Chondrocyte (in vitro differentiated cells): ENCODE results near the gene FGF7. TPM values are rescaled to one million over a fixed set of nuclear protein-coding genes. Genes with fewer than 3 reads are reported as not detected.

Experiments used
- DNase-seq: peaks from one replicate; pipeline ENCODE4 v3.0.0; 2021; ENCODE audit warnings: mixed read lengths, low spot score
- H3K27ac Mint-ChIP-seq: one replicate; pipeline ENCODE4 v1.8.0; 2021; ENCODE audit warnings: mild to moderate bottlenecking, moderate library complexity, mixed read lengths; ENCODE audit not compliant: unreplicated experiment
- H3K27me3 Mint-ChIP-seq: 2 replicates; pipeline ENCODE4 v1.8.0; 2021; ENCODE audit warnings: low read depth, mixed read lengths
- H3K36me3 Mint-ChIP-seq: 2 replicates; pipeline ENCODE4 v1.8.0; 2021; ENCODE audit warnings: low read depth, mixed read lengths
- H3K4me1 Mint-ChIP-seq: 2 replicates; pipeline ENCODE4 v1.8.0; 2021; ENCODE audit warnings: low read depth, mild to moderate bottlenecking, mixed read lengths
- H3K4me3 Mint-ChIP-seq: one replicate; pipeline ENCODE4 v1.8.0; 2021; ENCODE audit warnings: mild to moderate bottlenecking, moderate library complexity, mixed read lengths; ENCODE audit not compliant: unreplicated experiment
- H3K9me3 Mint-ChIP-seq: 2 replicates; pipeline ENCODE4 v1.8.0; 2021; ENCODE audit warnings: low read depth, mixed read lengths
- total RNA-seq: library from RNA; stranded (reverse); gene quantifications from 3 replicates; pipeline ENCODE4 v1.2.1, GENCODE V29; 2021
- TF ChIP-seq, protein P1 (sequence below): fragments of 200-600 bp; sonication (generic); IDR thresholded peaks from 2 replicates; pipeline ENCODE4 v1.5.0; 2021; ENCODE audit warnings: antibody characterized with exemption, mild to moderate bottlenecking, moderate library complexity

FGF7 gene
- total RNA-seq, 1 donor from 2014 or later = not detected

DNA sequence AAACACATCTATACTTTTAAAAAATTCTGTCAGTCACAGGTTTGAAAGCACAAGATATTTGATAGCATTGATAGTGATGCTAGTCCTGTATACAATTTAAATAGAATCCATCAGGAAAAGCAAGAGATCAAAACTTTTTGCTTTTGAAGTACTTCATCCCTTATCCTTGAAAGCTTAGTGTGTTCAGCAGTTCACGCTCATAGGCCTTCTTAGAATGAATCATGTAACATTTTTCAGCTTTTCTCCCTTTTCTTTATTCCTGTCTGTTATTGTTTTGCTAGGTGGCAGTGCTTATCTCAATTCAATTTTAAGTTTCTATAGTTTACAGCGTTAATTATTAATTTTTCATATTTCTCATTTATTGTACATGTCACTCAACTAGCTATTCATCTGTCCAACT lies 69.1 kb downstream of the FGF7 start:
- no peak for DNase-seq
- Mint-ChIP-seq H3K27ac (no peak overlapping the region), H3K27me3 (peaks cover 3% of the 10 kb centered on the region), H3K36me3 (no peaks in the 10 kb centered on the region), H3K4me3 (no peak overlapping the region), H3K4me1 (no peaks in the 10 kb centered on the region), H3K9me3 (no peaks in the 10 kb centered on the region)
- TF ChIP-seq, protein P1, sequence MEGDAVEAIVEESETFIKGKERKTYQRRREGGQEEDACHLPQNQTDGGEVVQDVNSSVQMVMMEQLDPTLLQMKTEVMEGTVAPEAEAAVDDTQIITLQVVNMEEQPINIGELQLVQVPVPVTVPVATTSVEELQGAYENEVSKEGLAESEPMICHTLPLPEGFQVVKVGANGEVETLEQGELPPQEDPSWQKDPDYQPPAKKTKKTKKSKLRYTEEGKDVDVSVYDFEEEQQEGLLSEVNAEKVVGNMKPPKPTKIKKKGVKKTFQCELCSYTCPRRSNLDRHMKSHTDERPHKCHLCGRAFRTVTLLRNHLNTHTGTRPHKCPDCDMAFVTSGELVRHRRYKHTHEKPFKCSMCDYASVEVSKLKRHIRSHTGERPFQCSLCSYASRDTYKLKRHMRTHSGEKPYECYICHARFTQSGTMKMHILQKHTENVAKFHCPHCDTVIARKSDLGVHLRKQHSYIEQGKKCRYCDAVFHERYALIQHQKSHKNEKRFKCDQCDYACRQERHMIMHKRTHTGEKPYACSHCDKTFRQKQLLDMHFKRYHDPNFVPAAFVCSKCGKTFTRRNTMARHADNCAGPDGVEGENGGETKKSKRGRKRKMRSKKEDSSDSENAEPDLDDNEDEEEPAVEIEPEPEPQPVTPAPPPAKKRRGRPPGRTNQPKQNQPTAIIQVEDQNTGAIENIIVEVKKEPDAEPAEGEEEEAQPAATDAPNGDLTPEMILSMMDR = no peak

DNA sequence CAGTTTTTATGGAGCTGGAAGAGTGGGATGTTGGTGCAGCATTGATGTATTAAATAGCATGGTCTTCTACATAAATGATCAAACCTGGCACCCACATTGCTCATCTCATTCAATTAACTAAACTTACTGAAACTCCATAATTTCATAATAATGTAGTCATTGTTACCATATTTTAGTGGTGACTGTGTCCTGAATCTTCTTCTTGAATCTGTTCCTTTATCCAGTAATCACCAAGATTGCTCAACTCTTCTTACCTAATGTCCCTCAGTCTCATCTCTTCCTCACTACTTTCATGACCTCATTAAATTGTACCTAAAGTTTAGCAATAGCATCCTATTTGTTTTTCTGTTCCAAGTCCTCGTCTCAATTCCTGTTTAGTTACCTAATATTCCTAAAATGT lies 69.8 kb downstream of the FGF7 start:
- Mint-ChIP-seq H3K9me3 (no peaks in the 10 kb centered on the region), H3K27ac (no peak overlapping the region), H3K27me3 (peaks cover 3% of the 10 kb centered on the region), H3K4me3 (no peak overlapping the region), H3K36me3 (no peaks in the 10 kb centered on the region), H3K4me1 (no peaks in the 10 kb centered on the region)
- TF ChIP-seq, protein P1 = no peak
- no peak for DNase-seq

DNA sequence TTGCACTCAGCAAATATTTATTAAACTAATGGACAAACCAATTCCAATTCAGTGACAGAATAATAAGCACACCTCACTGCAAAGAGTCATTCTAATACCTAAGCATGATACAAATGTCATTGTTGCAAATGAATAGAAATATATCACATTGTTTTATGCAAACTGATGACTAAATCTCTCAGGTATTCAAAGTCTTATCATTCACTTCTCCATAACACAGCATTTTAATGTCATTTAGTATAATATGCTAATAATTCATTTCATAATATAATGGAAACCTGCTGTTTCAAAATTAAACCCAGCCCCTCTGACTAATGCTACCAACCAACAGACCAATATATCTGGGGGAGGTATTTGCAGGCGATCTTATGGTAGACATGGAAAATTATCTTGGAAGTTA lies 71.8 kb downstream of the FGF7 start:
- no peak for DNase-seq
- Mint-ChIP-seq H3K4me1 (no peaks in the 10 kb centered on the region), H3K4me3 (no peak overlapping the region), H3K36me3 (no peaks in the 10 kb centered on the region), H3K27me3 (peaks cover 3% of the 10 kb centered on the region), H3K9me3 (no peaks in the 10 kb centered on the region), H3K27ac (no peak overlapping the region)
- TF ChIP-seq, protein P1 = no peak

DNA sequence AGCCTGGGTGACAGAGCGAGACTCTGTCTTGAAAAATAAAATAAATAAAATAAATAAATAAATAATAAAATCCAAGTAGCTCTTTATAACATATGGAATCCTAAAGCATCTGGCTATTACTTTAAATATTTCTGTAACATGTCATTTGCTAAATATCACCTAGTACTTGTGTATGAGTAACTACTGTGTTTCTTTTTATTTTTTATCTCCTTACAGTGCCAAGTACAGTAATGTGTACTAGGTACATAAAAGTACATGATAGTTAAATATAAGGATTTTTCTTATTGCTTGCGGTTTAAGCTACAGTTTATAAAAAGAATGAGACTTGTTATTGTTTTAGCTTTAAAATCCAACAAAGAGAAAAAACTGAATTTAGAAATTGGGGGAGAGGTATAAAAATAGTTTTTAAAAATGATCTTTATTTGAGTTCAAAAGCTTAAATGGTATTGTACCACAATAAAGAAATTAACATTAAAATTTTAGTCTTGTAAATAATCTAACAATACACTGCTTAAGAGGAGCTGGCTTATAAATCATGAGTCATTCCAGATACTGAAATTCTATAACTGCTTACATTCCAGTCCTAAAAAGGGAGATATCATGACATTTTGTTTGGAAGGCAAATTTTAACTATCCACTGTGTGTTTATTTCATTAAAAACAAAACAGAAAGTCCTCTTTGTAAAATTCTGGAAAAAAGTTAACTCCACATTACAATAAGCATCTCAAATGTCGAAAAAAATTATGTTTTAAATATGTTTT lies 73.1 kb downstream of the FGF7 start:
- Mint-ChIP-seq H3K36me3 (no peaks in the 10 kb centered on the region), H3K4me3 (no peak overlapping the region), H3K9me3 (peaks cover 4% of the 10 kb centered on the region), H3K27me3 (peaks cover under 1% of the 10 kb centered on the region), H3K27ac (no peak overlapping the region), H3K4me1 (no peaks in the 10 kb centered on the region)
- TF ChIP-seq, protein P1 = no peak
- no peak for DNase-seq

DNA sequence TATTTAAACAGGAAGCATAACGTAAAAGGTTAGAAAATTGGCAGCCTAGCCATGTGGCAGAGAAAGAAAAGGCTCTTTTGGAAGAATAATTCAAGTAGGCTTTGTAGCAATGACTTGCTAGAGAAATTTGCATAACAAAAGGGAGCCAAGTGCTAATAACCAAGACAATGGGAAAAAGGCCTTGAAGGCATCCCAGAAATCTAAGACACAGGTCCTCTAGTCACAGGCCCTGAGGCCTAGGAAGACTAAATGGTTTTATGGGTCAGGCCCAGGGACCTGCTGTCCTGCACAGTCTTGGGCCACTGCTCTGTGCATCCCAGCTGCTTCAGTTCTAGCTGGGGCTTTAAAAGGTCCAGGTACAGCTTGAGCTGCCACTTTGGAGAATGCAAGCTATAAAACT lies 78.5 kb downstream of the FGF7 start:
- Mint-ChIP-seq H3K9me3 (peaks cover 16% of the 10 kb centered on the region), H3K36me3 (peaks cover 1% of the 10 kb centered on the region), H3K27me3 (no peaks in the 10 kb centered on the region), H3K4me1 (no peaks in the 10 kb centered on the region), H3K27ac (no peak overlapping the region), H3K4me3 (no peak overlapping the region)
- TF ChIP-seq, protein P1 = no peak
- no peak for DNase-seq
